Astrocyte (in vitro differentiated cells and primary cell): Measurements from ENCODE around the gene MKRN2OS.

Source experiments
- CTCF ChIP-seq: IDR thresholded peaks from 2 replicates; pipeline ENCODE4 v1.5.1; 2011; ENCODE audit warnings: low read depth, mild to moderate bottlenecking, inconsistent platforms, low read length, moderate library complexity; ENCODE audit not compliant: insufficient read depth
- EZH2 ChIP-seq: IDR thresholded peaks from 2 replicates; pipeline ENCODE4 v1.6.1; 2012; ENCODE audit warnings: mild to moderate bottlenecking, low read length, inconsistent platforms; ENCODE audit not compliant: insufficient read depth

DNA sequence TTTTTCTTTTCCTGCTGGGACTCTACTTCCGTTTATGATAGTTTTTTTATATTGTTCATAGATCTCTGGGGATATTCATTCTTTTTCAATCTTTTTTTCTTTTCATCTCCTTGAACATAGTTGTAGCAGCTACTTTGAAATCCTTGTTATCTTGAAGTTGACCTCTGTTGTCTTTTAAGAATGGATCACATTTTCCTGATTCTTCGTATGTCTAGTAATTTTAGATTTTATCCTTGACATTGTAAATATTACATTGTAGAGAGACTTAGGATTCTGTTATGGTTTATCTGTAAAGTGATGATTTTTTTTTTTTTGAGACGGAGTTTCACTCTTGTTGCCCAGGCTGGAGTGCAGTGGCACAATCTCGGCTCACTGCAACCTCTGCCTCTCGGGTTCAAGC is 32.1 kb upstream of the MKRN2OS start:
- TF ChIP-seq CTCF (no peak), EZH2 (no peak)
